ENCODE data around the gene TAS2R20.

GRCh38 chr12:10974965-10975364 lies 23.1 kb downstream of the TAS2R20 start:
- TF ChIP-seq CTCF (IDR thresholded peaks at IDR 0.05; ENCODE audit: low read depth, low read length, poor library complexity, severe bottlenecking) (no peak), EZH2phosphoT487 (IDR thresholded peaks at IDR 0.05; ENCODE audit: borderline replicate concordance, low read length) (no peak)
